Measurements from ENCODE around the gene TSPYL2. TPM values are rescaled to one million over a fixed set of nuclear protein-coding genes. Genes with fewer than 3 reads are reported as not detected.

TSPYL2 gene
- polyA plus RNA-seq: 10 to 100 TPM in 2 of 4 donors, 1 to 10 TPM in 2; 6.7 to 20.7 (median 12.3) TPM
- long read RNA-seq, donor 1, full-length matches to known transcripts: 6 of 6 reads
- long read RNA-seq, donor 1, partial matches to known transcripts: 0 of 6 reads
- long read RNA-seq, donor 1, other reads (novel, unspliced or antisense): 0 of 6 reads
- long read RNA-seq, donor 2, partial matches to known transcripts: 0 of 1 reads
- long read RNA-seq, donor 2, other reads (novel, unspliced or antisense): 0 of 1 reads
- long read RNA-seq, donor 3: 0 reads
- long read RNA-seq, donor 4: 0 reads
- long read RNA-seq, donor 5: 0 reads
- long read RNA-seq, donor 6: 0 reads
- long read RNA-seq, donor 7, partial matches to known transcripts: 0 of 3 reads
- long read RNA-seq, donor 7, other reads (novel, unspliced or antisense): 0 of 3 reads
- long read RNA-seq, donor 8: 0 reads
- long read RNA-seq, donor 9: 0 reads
- long read RNA-seq, donor 10, partial matches to known transcripts: 0 of 1 reads
- long read RNA-seq, donor 10, other reads (novel, unspliced or antisense): 0 of 1 reads

GRCh38 chrX:53081925-53082772 is at the start of gene TSPYL2:
Gene TSPYL2 (plus strand): TSS chrX:53082367. CDS start chrX:53082499, 132 bp downstream.
- Histone ChIP-seq H3K4me3 (ENCODE audit: low read depth in 1 of 3, low read length in 3 of 3) (peak within 1 kb of the TSS; percentile 44 to 67 (median 63)), H3K9me3 (ENCODE audit: control insufficient read depth in 2 of 2, insufficient read depth in 1 of 2, low read depth in 1 of 2, low read length in 1 of 2) (no peaks in the 10 kb centered on the region), H3K27ac (ENCODE audit: low read depth in 1 of 3, low read length in 2 of 3) (peak within 1 kb of the TSS; percentile 44 to 95 (median 63)), H3K4me1 (ENCODE audit: control insufficient read depth in 3 of 3, insufficient read depth in 2 of 3, low read depth in 1 of 3, low read length in 2 of 3) (no peaks in the 10 kb centered on the region), H3K27me3 (ENCODE audit: control insufficient read depth in 3 of 3, insufficient read depth in 3 of 3, low read length in 3 of 3) (no peaks in the 10 kb centered on the region), H3K36me3 (ENCODE audit: control insufficient read depth in 3 of 3, insufficient read depth in 2 of 3, low read depth in 1 of 3, low read length in 3 of 3) (peaks cover 0 to 14% (median 4%) of the 10 kb centered on the region in 3 donors)
- DNase-seq (peak; percentile 87 to 93), FAIRE-seq (no peak)
- 0 to 42% (median 4%) methylated on average over 50 to 86 of the region's 86 CpGs for WGBS, 3 donors

GRCh38 chrX:53036149-53036548 is 46.0 kb upstream of the TSPYL2 start:
- Histone ChIP-seq H3K4me1 (ENCODE audit: control insufficient read depth in 3 of 3, insufficient read depth in 2 of 3, low read depth in 1 of 3, low read length in 2 of 3) (no peaks in the 10 kb centered on the region), H3K27me3 (ENCODE audit: control insufficient read depth in 3 of 3, insufficient read depth in 3 of 3, low read length in 3 of 3) (no peaks in the 10 kb centered on the region), H3K36me3 (ENCODE audit: control insufficient read depth in 3 of 3, insufficient read depth in 2 of 3, low read depth in 1 of 3, low read length in 3 of 3) (no peaks in the 10 kb centered on the region), H3K9me3 (ENCODE audit: control insufficient read depth in 2 of 2, insufficient read depth in 1 of 2, low read depth in 1 of 2, low read length in 1 of 2) (no peaks in the 10 kb centered on the region), H3K4me3 (ENCODE audit: low read depth in 1 of 3, low read length in 3 of 3) (no peak overlapping the region), H3K27ac (ENCODE audit: low read depth in 1 of 3, low read length in 2 of 3) (no peak overlapping the region)
- DNase-seq (no peak), FAIRE-seq (no peak)
- 65 to 75% (median 68%) methylated on average over 5 of the region's 5 CpGs for WGBS, 3 donors

- no peak for FAIRE-seq
- Histone ChIP-seq H3K36me3 (ENCODE audit: control insufficient read depth in 3 of 3, insufficient read depth in 2 of 3, low read depth in 1 of 3, low read length in 3 of 3) (no peaks in the 10 kb centered on the region), H3K9me3 (ENCODE audit: control insufficient read depth in 2 of 2, insufficient read depth in 1 of 2, low read depth in 1 of 2, low read length in 1 of 2) (no peaks in the 10 kb centered on the region), H3K4me3 (ENCODE audit: low read depth in 1 of 3, low read length in 3 of 3) (no peak overlapping the region), H3K4me1 (ENCODE audit: control insufficient read depth in 3 of 3, insufficient read depth in 2 of 3, low read depth in 1 of 3, low read length in 2 of 3) (no peaks in the 10 kb centered on the region), H3K27me3 (ENCODE audit: control insufficient read depth in 3 of 3, insufficient read depth in 3 of 3, low read length in 3 of 3) (peaks cover 0 to 2% (median 0%) of the 10 kb centered on the region in 3 donors), H3K27ac (ENCODE audit: low read depth in 1 of 3, low read length in 2 of 3) (no peak overlapping the region)
- no peak for DNase-seq
- WGBS, 3 donors: 45 to 62% (median 61%) methylated on average over 4 of the region's 4 CpGs
These were observed 42.9 kb upstream of the TSPYL2 start for GRCh38 chrX:53039236-53039635.

- WGBS, 3 donors: 55 to 58% (median 56%) methylated on average over 5 of the region's 5 CpGs
- DNase-seq (no peak), FAIRE-seq (no peak)
- no peak overlapping the region for H3K4me3 ChIP-seq (ENCODE audit: low read depth in 1 of 3, low read length in 3 of 3)
- no peaks in the 10 kb centered on the region for H3K4me1 ChIP-seq (ENCODE audit: control insufficient read depth in 3 of 3, insufficient read depth in 2 of 3, low read depth in 1 of 3, low read length in 2 of 3)
- no peak overlapping the region for H3K27ac ChIP-seq (ENCODE audit: low read depth in 1 of 3, low read length in 2 of 3)
- H3K36me3 ChIP-seq (ENCODE audit: control insufficient read depth in 3 of 3, insufficient read depth in 2 of 3, low read depth in 1 of 3, low read length in 3 of 3): no peaks in the 10 kb centered on the region
- no peaks in the 10 kb centered on the region for H3K9me3 ChIP-seq (ENCODE audit: control insufficient read depth in 2 of 2, insufficient read depth in 1 of 2, low read depth in 1 of 2, low read length in 1 of 2)
- H3K27me3 ChIP-seq (ENCODE audit: control insufficient read depth in 3 of 3, insufficient read depth in 3 of 3, low read length in 3 of 3): peaks cover 0 to 2% (median 0%) of the 10 kb centered on the region in 3 donors
These were observed 37.2 kb upstream of the TSPYL2 start for GRCh38 chrX:53044995-53045394.

GRCh38 chrX:53047228-53047627 is 34.9 kb upstream of the TSPYL2 start:
- no peaks in the 10 kb centered on the region for H3K9me3 ChIP-seq (ENCODE audit: control insufficient read depth in 2 of 2, insufficient read depth in 1 of 2, low read depth in 1 of 2, low read length in 1 of 2)
- H3K36me3 ChIP-seq (ENCODE audit: control insufficient read depth in 3 of 3, insufficient read depth in 2 of 3, low read depth in 1 of 3, low read length in 3 of 3): no peaks in the 10 kb centered on the region
- no peak overlapping the region for H3K27ac ChIP-seq (ENCODE audit: low read depth in 1 of 3, low read length in 2 of 3)
- FAIRE-seq: no peak
- H3K27me3 ChIP-seq (ENCODE audit: control insufficient read depth in 3 of 3, insufficient read depth in 3 of 3, low read length in 3 of 3): no peaks in the 10 kb centered on the region
- DNase-seq: no peak
- 83 to 95% (median 90%) methylated on average over 6 of the region's 6 CpGs for WGBS, 3 donors
- H3K4me3 ChIP-seq (ENCODE audit: low read depth in 1 of 3, low read length in 3 of 3): no peak overlapping the region
- H3K4me1 ChIP-seq (ENCODE audit: control insufficient read depth in 3 of 3, insufficient read depth in 2 of 3, low read depth in 1 of 3, low read length in 2 of 3): no peaks in the 10 kb centered on the region

- Histone ChIP-seq H3K9me3 (ENCODE audit: control insufficient read depth in 2 of 2, insufficient read depth in 1 of 2, low read depth in 1 of 2, low read length in 1 of 2) (no peaks in the 10 kb centered on the region), H3K4me1 (ENCODE audit: control insufficient read depth in 3 of 3, insufficient read depth in 2 of 3, low read depth in 1 of 3, low read length in 2 of 3) (no peaks in the 10 kb centered on the region), H3K36me3 (ENCODE audit: control insufficient read depth in 3 of 3, insufficient read depth in 2 of 3, low read depth in 1 of 3, low read length in 3 of 3) (no peaks in the 10 kb centered on the region), H3K27me3 (ENCODE audit: control insufficient read depth in 3 of 3, insufficient read depth in 3 of 3, low read length in 3 of 3) (no peaks in the 10 kb centered on the region), H3K4me3 (ENCODE audit: low read depth in 1 of 3, low read length in 3 of 3) (peak within 1 kb of the TSS in 2 of 3 donors; percentile 15 to 42), H3K27ac (ENCODE audit: low read depth in 1 of 3, low read length in 2 of 3) (no peak within 1 kb of the TSS)
- FAIRE-seq: no peak
- DNase-seq: peak; percentile 17 to 28
- 4 to 26% (median 8%) methylated on average over 8 to 29 of the region's 38 CpGs for WGBS, 3 donors
These were observed 33.7 kb upstream of the TSPYL2 start, which contains the start of gene GPR173 for GRCh38 chrX:53048169-53049126. Gene GPR173 (plus strand): TSS chrX:53048789. CDS start chrX:53076622, 27,833 bp downstream.

GRCh38 chrX:53049127-53049517 is 33.0 kb upstream of the TSPYL2 start:
- no peak for DNase-seq
- FAIRE-seq: no peak
- Histone ChIP-seq H3K4me3 (ENCODE audit: low read depth in 1 of 3, low read length in 3 of 3) (peak overlapping the region in 2 of 3 donors; percentile 15 to 18), H3K4me1 (ENCODE audit: control insufficient read depth in 3 of 3, insufficient read depth in 2 of 3, low read depth in 1 of 3, low read length in 2 of 3) (no peaks in the 10 kb centered on the region), H3K27ac (ENCODE audit: low read depth in 1 of 3, low read length in 2 of 3) (no peak overlapping the region), H3K36me3 (ENCODE audit: control insufficient read depth in 3 of 3, insufficient read depth in 2 of 3, low read depth in 1 of 3, low read length in 3 of 3) (no peaks in the 10 kb centered on the region), H3K9me3 (ENCODE audit: control insufficient read depth in 2 of 2, insufficient read depth in 1 of 2, low read depth in 1 of 2, low read length in 1 of 2) (no peaks in the 10 kb centered on the region), H3K27me3 (ENCODE audit: control insufficient read depth in 3 of 3, insufficient read depth in 3 of 3, low read length in 3 of 3) (no peaks in the 10 kb centered on the region)
- WGBS, 3 donors: 19 to 58% (median 41%) methylated on average over 6 to 8 of the region's 8 CpGs
